GM19397 (cell line): ENCODE results near the gene UBE2E2.

ENCODE experiments used
- ATAC-seq: cut with Tn5 transposase; IDR thresholded peaks from one replicate; pipeline ENCODE4 v1.9.1; 2021; ENCODE audit warnings: mild to moderate bottlenecking, moderate library complexity; ENCODE audit not compliant: unreplicated experiment

Gene UBE2E2

GRCh38 chr3:23377928-23378672 lies 175.0 kb downstream of the UBE2E2 start:
- ATAC-seq: no peak

- ATAC-seq: no peak
Observed at GRCh38 chr3:23383875-23384274, 180.7 kb downstream of the UBE2E2 start.

GRCh38 chr3:23385327-23385726 lies 182.2 kb downstream of the UBE2E2 start:
- ATAC-seq: no peak

- no peak for ATAC-seq
Observed at GRCh38 chr3:23387286-23387918, 184.3 kb downstream of the UBE2E2 start.

GRCh38 chr3:23389089-23389488 lies 186.0 kb downstream of the UBE2E2 start:
- ATAC-seq: no peak

- peak; percentile 65 for ATAC-seq
Observed at GRCh38 chr3:23389686-23390085, 186.6 kb downstream of the UBE2E2 start.

- ATAC-seq: no peak
Observed at GRCh38 chr3:23390446-23390845, 187.3 kb downstream of the UBE2E2 start.

- ATAC-seq: no peak
Observed at GRCh38 chr3:23390989-23391553, 187.9 kb downstream of the UBE2E2 start.

GRCh38 chr3:23395115-23395514 lies 192.0 kb downstream of the UBE2E2 start:
- no peak for ATAC-seq

GRCh38 chr3:23396746-23397145 lies 193.6 kb downstream of the UBE2E2 start:
- no peak for ATAC-seq

- ATAC-seq: no peak
Observed at GRCh38 chr3:23399221-23399620, 196.1 kb downstream of the UBE2E2 start.

GRCh38 chr3:23402728-23403492 lies 199.8 kb downstream of the UBE2E2 start:
- ATAC-seq: no peak

- no peak for ATAC-seq
Observed at GRCh38 chr3:23404246-23404645, 201.1 kb downstream of the UBE2E2 start.

- peak; percentile 45 for ATAC-seq
Observed at GRCh38 chr3:23405081-23405480, 202.0 kb downstream of the UBE2E2 start.

- no peak for ATAC-seq
Observed at GRCh38 chr3:23406601-23407000, 203.5 kb downstream of the UBE2E2 start.

GRCh38 chr3:23418026-23418425 lies 214.9 kb downstream of the UBE2E2 start:
- no peak for ATAC-seq

GRCh38 chr3:23421811-23422516 lies 218.8 kb downstream of the UBE2E2 start:
- ATAC-seq: no peak

- no peak for ATAC-seq
Observed at GRCh38 chr3:23422517-23422851, 219.4 kb downstream of the UBE2E2 start.

GRCh38 chr3:23425410-23425809 lies 222.3 kb downstream of the UBE2E2 start:
- no peak for ATAC-seq

GRCh38 chr3:23430781-23431398 lies 227.8 kb downstream of the UBE2E2 start:
- no peak for ATAC-seq

GRCh38 chr3:23431764-23432163 lies 228.6 kb downstream of the UBE2E2 start:
- no peak for ATAC-seq
